MM.1S (cell line): ENCODE results near the gene SPDEF.

Source experiments
- CTCF ChIP-seq: fragments of 300-600 bp; sonication (generic); IDR thresholded peaks from 2 replicates; pipeline ENCODE4 v1.5.1; 2016; ENCODE audit warnings: antibody characterized with exemption, low read length, mixed read lengths
- EZH2 ChIP-seq: fragments of 300-600 bp; sonication (generic); optimal IDR thresholded peaks from 2 replicates; pipeline ENCODE3; 2017; ENCODE audit warnings: low read depth, mild to moderate bottlenecking, antibody characterized with exemption, low read length, mixed read lengths

GRCh38 chr6:34535646-34536045 lies 20.5 kb downstream of the SPDEF start:
- no peak for TF ChIP-seq CTCF
- TF ChIP-seq EZH2, result no peak
